ENCODE data around the gene CDKL5.

GRCh38 chrX:18676050-18676449 is 250.6 kb downstream of the CDKL5 start:
- no peak for TF ChIP-seq ELF4 (IDR thresholded peaks at IDR 0.05)
- no peak for TF ChIP-seq HDGF (IDR thresholded peaks at IDR 0.05; ENCODE audit: borderline replicate concordance)
- TF ChIP-seq TARDBP (IDR thresholded peaks at IDR 0.05): no peak
- TF ChIP-seq FOXK2 (IDR thresholded peaks at IDR 0.05): no peak
- no peak for TF ChIP-seq PKNOX1 (IDR thresholded peaks at IDR 0.05)
- no peak for TF ChIP-seq L3MBTL2 (conservative IDR thresholded peaks at IDR 0.05)
- no peak for TF ChIP-seq SUZ12 (IDR thresholded peaks at IDR 0.05)
- TF ChIP-seq ZNF384 (IDR thresholded peaks at IDR 0.05): no peak
- no peak for TF ChIP-seq ARNT (IDR thresholded peaks at IDR 0.05)
- TF ChIP-seq BHLHE40 (IDR thresholded peaks at IDR 0.05; ENCODE audit: borderline replicate concordance): no peak
- TF ChIP-seq FOXA1 (IDR thresholded peaks at IDR 0.05): no peak
- no peak for TF ChIP-seq FOXM1 (IDR thresholded peaks at IDR 0.05; ENCODE audit: borderline replicate concordance)
- no peak for TF ChIP-seq SP1 (IDR thresholded peaks at IDR 0.05)
- no peak for TF ChIP-seq LEF1 (IDR thresholded peaks at IDR 0.05; ENCODE audit: borderline replicate concordance)
